ENCODE data around the gene NKX3-2.

Gene NKX3-2

DNA sequence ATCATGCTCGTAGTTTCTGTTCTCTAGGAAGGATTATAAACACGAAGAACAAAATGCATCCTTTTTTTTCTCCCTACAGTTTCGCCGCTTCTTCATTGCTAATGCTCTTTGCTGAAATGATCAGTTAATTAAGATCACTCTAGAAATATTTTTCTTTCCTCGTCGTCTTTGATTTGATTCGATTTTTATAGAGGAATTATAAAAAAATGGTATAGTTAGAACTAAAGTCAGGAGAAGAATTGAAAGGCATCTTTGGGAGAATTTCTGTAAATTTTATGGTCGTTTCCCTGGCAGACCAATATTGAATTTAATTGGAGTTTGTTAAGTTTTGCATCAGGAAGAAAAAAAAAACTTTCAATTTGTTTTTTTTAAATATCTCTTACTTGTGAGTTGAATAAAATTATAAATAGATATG lies 1.1 kb upstream of the NKX3-2 start:
- no peak for DNase-seq (ENCODE audit: low read depth in 2 of 2)

GRCh38 chr4:13544606-13545393 lies 492 bp upstream of the NKX3-2 start:
- DNase-seq (ENCODE audit: low read depth in 2 of 2), result peak in 1 of 2 experiments; percentile 60

GRCh38 chr4:13543032-13543838 lies 1.1 kb downstream of the NKX3-2 start:
- DNase-seq (ENCODE audit: low read depth in 2 of 2), result no peak

GRCh38 chr4:13542577-13543031 lies 1.7 kb downstream of the NKX3-2 start:
- DNase-seq (ENCODE audit: low read depth in 2 of 2), result no peak

- DNase-seq (ENCODE audit: low read depth in 2 of 2), result no peak
Measured at GRCh38 chr4:13541720-13542576, 2.4 kb downstream of the NKX3-2 start.

DNA sequence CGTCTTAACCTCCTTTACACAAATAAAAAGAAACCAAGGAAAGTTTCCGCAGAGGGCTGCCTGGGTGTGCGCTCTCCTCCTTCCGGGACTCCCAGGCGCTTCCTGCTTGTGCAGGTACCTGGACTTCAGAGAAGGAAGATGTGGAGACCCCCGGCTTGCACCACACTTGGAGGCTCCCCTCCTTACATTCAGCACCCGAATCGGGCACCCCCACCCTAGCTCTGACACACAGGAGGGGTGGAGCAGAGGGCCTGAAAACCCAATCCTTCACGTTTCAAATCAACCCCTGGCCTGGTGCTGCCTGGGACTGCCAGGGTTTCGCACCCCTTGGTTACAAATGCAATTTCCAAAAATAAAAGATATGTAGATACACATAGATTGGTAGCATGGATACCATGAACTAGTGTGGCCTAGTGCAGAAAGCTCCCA lies 3.1 kb downstream of the NKX3-2 start:
- DNase-seq (ENCODE audit: low read depth in 2 of 2), result no peak

- no peak for DNase-seq (ENCODE audit: low read depth in 2 of 2)
Measured at GRCh38 chr4:13540446-13541175, 3.7 kb downstream of the NKX3-2 start.

DNA sequence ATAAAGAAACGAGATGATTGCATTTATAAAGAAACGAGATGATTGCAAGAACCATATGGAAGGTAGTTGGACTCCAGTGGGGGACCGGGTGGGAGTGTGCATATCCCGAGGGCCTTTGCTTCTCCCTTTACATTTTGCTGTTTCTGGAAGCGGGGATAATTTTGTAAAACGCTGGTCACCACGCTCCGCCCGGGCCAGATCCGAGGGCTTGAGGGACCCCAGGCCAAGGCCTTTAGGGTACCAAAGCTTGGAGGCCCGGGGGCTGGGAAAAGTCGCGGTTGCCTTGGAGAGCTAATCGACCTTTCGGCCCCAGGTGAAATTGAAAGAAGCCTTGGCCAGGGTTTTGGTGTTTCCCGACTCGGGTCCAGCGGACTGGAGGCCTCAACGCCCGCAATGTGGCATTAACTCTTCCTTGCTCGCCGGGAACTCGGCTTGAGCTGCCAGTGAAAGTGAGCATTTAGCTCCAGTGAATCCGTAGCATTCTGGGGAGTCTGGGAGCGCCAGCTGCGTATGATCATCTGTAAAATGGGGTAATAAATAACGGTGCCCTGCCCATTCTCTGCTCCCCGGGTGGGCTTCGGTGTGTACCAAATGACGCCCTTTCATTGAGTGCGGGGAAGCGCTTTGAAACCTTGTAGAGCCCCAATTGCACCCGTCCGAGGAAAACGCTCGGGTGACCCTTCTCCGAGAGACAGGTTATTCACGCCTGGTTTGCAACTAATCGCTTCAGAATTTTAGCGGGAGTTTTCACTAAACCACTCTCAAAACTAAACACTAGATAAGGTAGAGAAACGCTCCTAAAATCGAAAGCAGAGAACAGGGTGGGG lies 4.5 kb downstream of the NKX3-2 start:
- DNase-seq (ENCODE audit: low read depth in 2 of 2), result no peak

DNA sequence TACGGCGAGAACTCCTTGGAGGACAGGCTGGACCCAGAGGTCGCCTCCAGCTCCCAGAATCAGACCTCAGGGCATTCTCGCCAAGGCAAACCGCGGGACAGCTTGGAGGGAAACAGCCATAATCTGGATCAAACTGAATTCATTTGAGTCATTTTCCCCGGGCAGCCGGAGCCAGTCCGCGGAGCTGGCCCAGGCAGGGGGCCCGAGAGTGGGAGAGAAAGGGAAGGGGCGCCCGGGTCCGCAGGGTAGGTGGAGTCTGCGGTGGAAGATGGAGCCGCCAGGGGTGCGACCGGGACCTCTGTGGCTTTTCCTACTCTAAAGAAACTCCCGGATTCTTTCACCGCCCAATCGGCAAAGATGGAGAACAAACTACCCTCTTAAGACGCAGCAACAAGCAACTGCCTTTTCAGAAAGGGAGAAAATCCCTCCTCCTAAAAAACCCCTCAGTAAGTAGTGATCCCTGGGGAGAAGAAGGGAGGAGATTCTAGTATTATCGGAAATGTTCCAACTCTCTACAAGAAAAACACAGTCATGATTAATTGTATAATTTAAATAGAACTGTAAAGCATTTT lies 5.2 kb downstream of the NKX3-2 start:
- no peak for DNase-seq (ENCODE audit: low read depth in 2 of 2)

- no peak for DNase-seq (ENCODE audit: low read depth in 2 of 2)
Measured at GRCh38 chr4:13538427-13538973, 5.8 kb downstream of the NKX3-2 start.

DNA sequence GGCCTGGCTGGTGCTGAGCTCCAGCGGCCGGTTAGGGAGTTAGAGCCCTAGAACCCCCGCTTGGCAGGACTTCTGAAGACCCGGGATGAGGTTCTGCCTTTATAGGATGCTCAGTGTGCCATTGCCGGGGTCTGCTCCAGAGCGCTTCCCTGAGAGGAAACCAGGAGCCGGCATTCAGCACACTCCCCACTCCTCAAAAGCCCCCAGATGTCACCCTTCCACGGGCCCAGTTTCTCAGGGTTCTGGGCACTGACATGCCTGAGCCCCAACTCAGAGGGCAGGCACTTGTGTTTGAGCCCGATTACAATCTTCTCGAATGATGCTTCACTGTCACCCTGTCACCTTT lies 6.5 kb downstream of the NKX3-2 start:
- no peak for DNase-seq (ENCODE audit: low read depth in 2 of 2)

DNA sequence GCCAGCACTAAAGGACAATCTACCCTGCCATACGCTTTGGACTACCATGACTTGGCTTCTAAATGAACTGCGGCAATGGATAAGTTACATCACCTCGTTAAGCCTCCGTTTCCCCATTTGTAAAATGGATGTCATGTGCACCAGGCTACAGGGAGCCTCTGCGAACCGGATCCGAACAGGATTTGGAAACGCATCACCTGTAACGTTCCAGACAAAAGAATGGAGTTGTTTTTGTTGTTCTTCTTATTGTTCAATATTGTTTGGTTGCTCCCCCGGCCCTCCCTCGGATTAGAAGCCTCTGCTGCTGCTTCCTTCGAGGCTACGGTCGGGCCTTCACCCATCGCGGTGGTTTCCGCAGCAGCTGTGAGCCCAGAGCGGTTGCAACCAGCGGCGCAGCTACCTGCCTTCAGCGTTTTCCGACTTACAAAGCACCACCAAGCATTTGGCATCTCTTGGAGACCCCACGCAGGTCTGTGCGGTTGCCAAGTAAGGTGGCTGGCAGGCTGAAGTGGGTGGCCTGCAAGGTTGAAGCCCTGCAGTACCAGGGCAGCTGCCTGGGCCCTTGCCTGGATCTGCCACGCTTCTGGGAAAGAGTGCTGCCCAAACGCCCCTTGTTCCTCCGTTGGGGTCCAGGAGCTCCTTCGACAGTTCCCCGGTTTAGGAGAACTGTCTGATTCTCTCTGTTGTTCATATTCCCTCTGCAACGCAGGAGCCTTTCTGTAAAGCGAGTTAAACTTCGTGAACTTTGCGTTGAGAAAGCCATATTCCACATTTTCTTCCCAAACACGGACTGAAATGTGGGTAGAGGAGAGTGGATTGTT lies 7.1 kb downstream of the NKX3-2 start:
- no peak for DNase-seq (ENCODE audit: low read depth in 2 of 2)

DNA sequence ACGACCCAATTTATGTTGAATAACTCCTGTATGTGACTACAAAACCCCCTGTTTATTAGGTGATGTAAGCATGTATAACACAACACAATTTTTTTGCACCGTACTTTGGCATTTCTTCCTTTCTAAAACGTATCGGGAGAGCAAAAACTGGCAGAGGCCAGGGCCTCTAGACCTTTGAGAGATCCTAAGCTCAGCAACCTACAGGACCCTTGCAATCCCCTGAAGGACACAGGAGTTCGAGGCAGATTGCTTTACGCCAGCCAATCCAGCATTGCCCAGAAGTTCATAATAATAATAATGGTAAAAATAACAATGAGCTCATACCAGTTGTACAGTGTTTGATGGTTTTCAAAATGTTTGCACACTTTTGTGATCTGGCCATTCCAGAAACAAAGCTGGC lies 7.7 kb downstream of the NKX3-2 start:
- no peak for DNase-seq (ENCODE audit: low read depth in 2 of 2)

DNA sequence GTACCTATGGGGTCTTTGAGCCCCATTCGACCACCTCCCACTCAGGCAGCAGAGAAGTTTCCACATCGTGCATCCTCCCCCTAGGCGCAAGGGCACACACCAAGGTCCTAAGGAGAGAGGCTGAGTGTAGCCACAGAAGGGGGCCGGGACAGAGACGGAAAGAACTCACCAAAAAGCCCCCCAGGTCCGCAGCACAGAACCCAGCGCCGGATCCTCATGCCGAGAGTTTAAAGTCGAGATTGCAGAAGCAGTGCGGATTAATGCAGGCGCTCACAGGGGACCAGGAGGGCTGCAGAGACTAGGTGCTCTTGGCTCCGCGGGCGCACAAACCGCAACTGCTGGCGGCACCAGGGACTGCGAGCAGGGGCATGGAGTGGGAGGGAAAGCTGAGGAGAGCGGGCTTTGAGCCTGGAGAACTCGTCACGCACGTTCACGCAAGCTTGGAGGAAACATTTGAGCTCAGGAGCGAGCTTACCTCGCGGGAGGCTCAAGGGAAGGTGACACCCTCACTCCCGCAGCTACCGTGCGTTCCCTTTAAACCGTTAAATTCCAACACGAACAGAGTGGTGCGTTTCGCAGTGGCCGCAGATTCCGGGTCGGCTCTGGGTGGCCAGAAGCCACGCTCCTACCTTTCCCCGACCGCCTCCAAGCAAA lies 8.5 kb downstream of the NKX3-2 start:
- DNase-seq (ENCODE audit: low read depth in 2 of 2), result no peak

DNA sequence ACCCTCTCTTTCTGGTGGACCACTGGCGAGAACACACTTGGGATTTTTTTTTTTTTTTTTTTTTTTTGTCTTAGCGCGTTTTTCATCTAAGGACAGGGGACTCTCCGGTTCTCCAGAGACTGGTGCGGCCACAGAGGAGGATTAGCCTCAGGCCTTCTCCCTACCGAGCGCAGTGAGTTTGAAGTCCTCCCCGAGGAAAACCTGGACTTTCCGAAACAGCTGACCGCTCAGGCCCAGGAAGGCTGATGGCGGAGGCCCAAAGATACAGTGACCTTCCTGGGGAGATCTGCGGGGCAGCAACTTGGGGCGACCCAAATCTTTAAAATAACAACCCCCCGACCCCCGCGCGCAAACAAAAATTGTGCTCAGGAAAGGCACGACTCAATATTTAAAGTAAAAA lies 9.2 kb downstream of the NKX3-2 start:
- DNase-seq (ENCODE audit: low read depth in 2 of 2), result no peak

DNA sequence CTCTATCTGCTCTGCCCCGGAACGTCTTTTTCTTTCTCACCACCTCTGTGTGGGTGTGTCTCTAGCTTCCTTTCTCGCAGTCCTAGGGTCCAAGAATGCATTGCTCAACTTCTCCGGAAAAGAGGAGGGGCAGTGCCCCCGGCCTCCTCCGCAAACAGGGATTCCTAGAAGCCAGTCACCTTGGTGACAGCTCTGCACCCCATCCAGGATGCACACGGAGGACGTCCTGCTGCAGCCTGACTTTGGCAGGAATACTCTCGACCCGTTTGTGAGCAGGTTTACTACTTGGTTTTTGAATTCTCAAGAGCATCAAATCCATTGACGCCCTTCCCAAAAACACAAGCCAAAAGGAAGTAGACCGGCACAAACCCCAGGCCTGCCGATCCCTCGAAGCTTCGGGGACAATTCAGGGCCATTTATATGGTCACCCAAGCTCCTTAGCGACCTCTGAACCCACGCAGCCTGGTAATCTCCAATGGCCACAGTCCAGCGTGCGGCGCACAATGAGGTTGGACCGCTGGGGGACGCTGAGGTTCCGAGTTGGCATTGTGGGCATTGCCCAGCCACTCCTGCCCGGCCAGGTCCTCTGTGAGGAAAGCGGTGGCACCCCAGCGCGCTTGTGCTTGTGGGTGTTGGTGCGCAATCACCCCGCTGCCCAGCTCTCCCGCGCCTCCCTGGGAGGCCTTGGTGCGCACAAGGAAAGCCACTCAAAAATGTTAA lies 9.8 kb downstream of the NKX3-2 start:
- no peak for DNase-seq (ENCODE audit: low read depth in 2 of 2)

DNA sequence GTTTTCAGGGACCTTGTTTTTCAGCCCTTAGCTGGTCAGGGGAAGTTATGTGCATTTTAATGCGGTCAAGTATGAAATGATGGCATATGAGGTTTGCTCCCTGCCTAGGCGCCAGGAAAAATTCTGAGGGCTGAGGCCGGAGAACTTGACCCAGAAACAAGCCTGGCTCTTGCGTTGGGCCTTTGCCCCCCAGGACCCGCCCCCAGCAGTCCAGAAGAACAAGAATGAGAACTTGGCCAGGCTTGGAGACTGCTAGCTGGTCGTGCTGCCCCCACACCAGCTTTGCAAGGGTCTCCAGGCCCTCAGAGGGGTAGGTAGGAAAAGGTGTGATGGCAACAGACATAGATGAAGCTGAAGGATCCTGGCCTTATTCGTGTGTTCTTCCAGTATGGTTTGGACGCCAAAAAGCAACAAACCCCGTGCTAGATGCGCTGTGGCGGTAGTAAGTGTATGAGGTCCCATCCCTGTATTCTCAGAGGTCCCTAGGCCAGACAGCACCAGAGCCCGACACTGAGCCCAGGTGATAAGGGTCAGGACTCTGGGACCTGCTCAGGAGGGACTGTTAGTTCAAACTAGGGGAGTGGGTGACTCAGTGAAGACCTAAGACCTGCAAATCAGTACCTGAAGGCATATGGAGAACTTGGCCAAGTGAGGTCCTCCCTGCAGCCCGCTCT lies 10.5 kb downstream of the NKX3-2 start:
- DNase-seq (ENCODE audit: low read depth in 2 of 2), result no peak
